GM19240 (cell line): ENCODE results near the gene RANBP1.

ENCODE experiments used
- DNase-seq: peaks from one replicate; pipeline ENCODE4 v3.0.0; 2011; ENCODE audit warnings: low spot score; ENCODE audit not compliant: insufficient read length

The RANBP1 gene

GRCh38 chr22:20123366-20124082, 7.6 kb downstream of the RANBP1 start:
- DNase-seq: no peak

DNA sequence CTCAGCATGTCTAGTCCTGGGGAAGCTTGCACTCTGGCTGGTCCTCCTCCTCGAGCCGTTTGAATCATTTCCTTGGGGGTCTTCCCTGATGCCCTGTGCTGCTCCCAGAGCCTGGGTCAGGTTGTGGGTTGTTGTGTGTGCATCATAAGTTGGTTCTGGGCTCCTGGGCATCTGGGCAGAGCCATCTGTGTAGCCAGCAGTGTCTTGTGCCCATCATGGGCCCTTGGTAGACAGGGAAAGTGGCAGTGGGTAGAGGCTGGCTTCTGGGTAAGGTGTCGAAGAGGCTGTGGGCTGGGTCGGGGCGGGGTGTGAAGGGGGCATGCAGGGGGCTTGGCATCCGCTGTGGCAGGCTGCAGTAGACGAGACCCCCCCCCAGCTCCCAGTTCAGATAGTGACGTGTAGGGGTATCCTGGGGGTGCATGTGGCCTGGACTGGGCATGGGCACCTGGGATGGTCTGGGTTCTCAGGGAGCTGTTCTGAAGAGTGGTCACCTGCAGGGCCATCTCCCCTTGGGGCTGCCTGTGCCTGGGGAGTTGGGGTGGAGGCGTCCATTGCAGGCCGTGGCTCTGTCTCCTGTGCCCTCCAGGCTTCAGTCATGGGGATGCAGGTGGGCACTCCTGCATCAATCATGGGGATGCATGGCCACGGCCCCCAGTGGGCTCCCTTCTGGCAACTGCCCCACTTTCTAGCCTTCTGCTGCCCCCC, 8.3 kb downstream of the RANBP1 start:
- DNase-seq: no peak

GRCh38 chr22:20125201-20126174, 9.6 kb downstream of the RANBP1 start:
- DNase-seq: no peak

DNA sequence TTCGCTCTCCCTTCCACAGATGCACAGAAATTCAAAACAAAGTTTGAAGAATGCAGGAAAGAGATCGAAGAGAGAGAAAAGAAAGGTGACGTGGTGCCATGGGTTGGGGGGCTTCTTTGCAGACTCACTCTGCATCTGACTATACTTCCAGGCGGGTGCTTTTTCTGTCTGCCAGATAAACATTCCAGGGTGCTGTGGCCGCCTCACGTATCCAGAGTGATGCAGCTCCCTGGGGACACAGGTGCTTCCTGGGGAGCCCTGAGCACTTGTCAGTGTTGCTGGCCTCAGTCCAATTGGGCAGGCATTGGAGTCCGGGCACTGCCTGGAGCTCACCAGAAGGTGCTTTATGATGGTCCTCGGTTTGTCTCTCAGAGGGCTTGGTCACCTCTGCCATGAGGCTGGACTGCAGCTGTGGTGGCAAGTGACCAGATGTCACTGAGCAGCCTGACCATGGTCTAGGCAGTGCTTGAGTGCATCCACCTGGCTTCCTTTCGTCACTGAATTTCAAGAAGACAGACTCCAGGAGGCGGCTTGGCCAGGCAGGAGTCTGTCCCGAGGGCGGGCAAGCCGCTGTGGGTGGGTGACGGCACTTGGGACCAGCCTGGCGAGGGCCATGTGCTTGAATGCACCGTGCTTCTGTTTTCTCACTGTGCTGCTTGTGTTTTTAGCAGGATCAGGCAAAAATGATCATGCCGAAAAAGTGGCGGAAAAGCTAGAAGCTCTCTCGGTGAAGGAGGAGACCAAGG, 10.6 kb downstream of the RANBP1 start:
- DNase-seq: no peak

- no peak for DNase-seq
Observed at GRCh38 chr22:20127318-20127868, 11.5 kb downstream of the RANBP1 start.

DNA sequence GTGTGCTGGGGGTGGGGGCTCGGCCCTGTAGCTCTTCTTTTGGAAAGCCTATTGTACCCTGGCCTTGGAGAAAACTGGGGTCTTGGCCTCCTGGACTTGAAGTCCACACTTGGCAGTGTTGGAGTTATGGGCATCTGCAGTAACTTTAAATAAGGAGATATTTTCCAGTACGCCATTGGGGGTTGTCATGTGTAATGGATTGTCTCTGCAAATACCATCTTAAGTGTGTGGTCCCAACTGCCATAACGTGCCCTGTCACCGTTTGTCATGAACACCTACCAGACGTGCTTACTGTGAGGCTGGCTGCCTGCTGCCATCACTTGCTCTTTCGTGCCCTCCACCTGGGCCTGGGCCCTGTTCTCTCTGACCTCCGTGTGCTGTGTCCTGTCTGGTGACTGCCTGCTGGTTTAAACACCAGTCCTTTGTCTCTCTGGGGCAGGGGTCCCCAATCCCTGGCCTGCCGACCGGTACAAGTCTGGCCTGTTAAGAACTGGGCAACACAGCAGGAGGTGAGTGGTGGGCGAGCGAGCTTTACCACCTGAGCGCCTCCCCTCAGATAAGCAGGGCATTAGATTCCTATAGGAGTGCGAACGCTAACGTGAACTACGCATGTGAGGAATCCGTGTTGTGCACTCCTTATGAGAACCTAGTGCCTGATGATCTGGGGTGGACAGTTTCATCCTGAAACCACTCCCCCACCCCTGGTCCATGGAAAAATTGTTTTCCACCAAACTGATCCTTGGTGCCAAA, 12.1 kb downstream of the RANBP1 start:
- no peak for DNase-seq

- no peak for DNase-seq
Observed at GRCh38 chr22:20128619-20128901, 12.7 kb downstream of the RANBP1 start.

GRCh38 chr22:20128902-20129746, 13.2 kb downstream of the RANBP1 start:
- no peak for DNase-seq

DNA sequence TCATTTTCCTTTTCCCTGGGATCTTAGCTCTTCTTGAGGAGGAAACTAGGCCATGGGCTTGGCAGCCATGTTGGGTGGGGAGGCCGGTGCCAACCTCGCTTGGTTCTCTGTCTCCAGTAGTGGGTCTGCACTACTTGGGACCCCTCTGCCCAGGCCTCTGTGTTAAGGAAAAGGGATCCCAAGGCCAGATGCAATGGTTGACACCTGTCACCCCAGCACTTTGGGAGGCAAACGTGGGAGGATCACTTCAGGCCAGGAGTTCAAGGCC, 13.8 kb downstream of the RANBP1 start:
- no peak for DNase-seq

DNA sequence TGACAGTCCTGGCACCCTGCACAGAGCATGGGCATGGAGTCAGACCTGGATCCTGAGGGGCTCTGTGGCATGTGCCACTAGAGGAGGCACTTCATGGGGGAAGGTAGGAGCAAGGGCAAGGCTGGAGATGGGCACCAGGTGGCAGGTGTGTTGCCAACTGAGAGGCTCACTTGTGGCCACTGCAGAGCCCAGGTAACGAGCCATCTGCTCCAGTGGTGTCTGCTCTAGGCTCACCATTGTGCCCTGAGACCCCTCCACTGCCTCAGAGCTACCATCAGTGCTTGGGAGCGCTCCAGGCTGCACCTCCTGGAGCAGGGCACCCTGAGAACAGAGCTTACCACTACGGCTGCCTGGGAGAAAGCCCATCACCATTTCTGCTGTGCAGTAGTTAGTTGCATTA, 14.4 kb downstream of the RANBP1 start:
- DNase-seq: no peak

DNA sequence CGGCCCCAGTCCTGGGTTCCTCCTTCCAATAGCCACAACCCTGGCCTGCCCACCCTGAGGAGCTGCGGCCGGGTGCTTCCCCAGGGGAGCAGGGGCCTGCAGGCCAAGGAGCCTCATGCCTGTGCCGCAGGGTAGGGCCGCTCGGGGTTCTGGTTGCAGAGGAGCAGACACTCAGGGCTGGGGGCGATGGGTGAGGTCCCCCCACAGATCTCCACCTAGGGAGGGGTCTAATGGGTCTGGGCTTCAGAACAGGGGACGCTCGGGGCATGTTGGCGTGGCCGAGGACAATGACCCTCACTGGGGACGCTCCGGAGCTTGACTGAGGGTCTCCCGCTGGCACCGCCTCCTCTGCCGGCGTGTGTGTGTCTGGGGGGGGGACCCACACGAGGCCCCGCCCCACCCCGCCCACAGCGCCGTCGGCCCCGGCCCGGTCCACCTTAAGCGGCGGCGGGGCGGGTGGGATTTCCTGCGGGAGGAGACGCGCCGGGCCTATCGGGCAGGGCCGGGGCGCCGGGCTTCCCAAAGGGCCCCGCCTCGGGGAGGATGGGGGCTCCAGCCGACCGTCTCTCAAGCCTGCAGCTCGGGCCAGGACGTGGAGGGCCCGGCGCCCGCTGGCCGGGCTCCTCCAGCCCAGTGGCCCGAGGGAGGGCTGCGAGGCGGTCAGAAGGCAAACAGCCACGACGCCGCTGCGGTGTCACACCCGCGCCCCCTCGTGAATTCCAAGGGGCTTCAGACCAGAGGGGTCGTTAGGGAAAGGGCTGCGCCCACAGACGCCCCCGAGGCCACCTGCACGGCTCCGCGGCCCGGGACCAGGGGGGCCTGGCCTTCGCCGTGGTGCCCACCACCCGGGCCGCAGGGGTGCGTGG, 15.1 kb downstream of the RANBP1 start:
- DNase-seq: peak; percentile 86

DNA sequence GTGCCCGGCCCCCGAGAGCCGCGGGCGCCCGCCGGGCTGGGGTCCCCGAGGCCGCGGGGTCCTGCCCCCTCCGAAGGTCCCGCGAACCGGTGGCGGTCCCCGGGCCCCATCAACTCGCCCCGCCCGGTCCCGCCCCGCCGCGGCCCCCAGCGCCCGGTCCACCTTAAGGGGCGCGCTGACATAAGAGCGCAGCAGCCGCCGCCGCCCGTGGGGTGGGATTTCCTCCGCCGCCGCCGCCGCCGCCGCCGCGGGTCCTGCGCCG, 15.6 kb downstream of the RANBP1 start, which contains the start of gene ZDHHC8:
TSS of gene ZDHHC8 (plus strand) at position 208 of the 262 bp plus-strand sequence. CDS start 144 bp downstream, outside the sequence.
- DNase-seq: no peak

DNA sequence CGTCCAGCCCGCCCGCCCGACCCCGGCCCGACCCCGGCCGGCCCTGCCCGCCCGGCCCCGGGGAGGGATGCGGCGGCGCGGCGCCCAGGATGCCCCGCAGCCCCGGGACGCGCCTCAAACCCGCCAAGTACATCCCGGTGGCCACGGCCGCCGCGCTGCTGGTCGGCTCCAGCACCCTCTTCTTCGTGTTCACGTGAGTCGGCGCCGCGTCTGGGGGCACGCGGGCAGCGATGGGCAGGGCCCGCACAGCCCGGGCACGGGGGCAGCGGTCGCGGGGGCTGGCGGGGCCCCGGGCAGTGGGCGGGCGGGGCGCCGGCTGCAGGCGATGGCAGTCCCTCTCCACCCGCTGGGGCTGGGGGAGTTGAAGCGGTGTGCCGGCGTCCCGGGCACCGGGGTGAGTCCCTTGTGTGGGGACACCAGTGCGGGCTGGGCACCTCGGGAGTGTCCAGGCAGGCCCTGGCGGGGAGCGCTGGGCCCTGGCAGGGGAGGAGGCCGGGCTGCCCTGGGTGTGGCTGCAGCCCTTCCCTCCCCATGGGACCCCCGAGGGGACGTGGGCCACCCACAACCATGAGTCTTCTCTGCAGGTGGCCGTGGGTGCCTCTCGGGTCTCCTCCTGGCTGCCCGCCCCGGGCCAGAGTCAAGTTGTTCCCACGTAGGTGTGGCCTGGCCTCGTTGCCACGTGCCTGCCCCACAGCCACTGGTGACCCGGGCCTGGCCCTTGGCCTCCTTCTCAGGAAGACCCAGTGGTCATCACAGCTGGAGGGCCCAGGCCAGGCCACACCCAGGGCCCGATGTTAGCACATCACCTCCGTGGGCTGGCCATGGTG, 16.2 kb downstream of the RANBP1 start:
- no peak for DNase-seq

- no peak for DNase-seq
Observed at GRCh38 chr22:20132686-20133246, 16.9 kb downstream of the RANBP1 start.

- DNase-seq: no peak
Observed at GRCh38 chr22:20133930-20134549, 18.1 kb downstream of the RANBP1 start.

GRCh38 chr22:20135265-20135664, 19.4 kb downstream of the RANBP1 start:
- no peak for DNase-seq
